OCI-LY1 (cell line): Measurements from ENCODE around the gene C12orf43.

Source experiments
- H2AFZ ChIP-seq: fragments of 200-600 bp; sonication (generic), shearing (Covaris generic); 2 replicates; pipeline ENCODE4 v1.6.0; 2014; ENCODE audit warnings: antibody characterized with exemption, mild to moderate bottlenecking, low read length
- H3F3A ChIP-seq: fragments of 200-600 bp; sonication (generic), shearing (Covaris generic); 2 replicates; pipeline ENCODE4 v1.6.0; 2014; ENCODE audit warnings: mild to moderate bottlenecking, antibody characterized with exemption, low read length, moderate library complexity; ENCODE audit not compliant: insufficient read depth
- H3K27ac ChIP-seq: fragments of 200-600 bp; sonication (generic); 2 replicates; pipeline ENCODE4 v1.5.1; 2014; ENCODE audit warnings: low read length, mixed run types, mild to moderate bottlenecking, low read depth; ENCODE audit not compliant: poor library complexity, severe bottlenecking
- H3K27me3 ChIP-seq: fragments of 200-600 bp; sonication (generic); 2 replicates; pipeline ENCODE4 v1.6.0; 2014; ENCODE audit warnings: antibody characterized with exemption, mild to moderate bottlenecking, low read length, moderate library complexity; ENCODE audit not compliant: insufficient read depth
- H3K36me3 ChIP-seq: fragments of 200-600 bp; sonication (generic); 2 replicates; pipeline ENCODE4 v1.6.1; 2014; ENCODE audit warnings: mild to moderate bottlenecking, antibody characterized with exemption, low read length, moderate library complexity, mixed read lengths; ENCODE audit not compliant: insufficient read depth
- H3K4me1 ChIP-seq: fragments of 200-600 bp; sonication (generic); 2 replicates; pipeline ENCODE4 v1.5.1; 2014; ENCODE audit warnings: mild to moderate bottlenecking, low read length, moderate library complexity; ENCODE audit not compliant: insufficient read depth, severe bottlenecking
- H3K4me2 ChIP-seq: fragments of 200-600 bp; sonication (generic), shearing (Covaris generic); 2 replicates; pipeline ENCODE4 v1.6.1; 2014; ENCODE audit warnings: low read length
- H3K4me3 ChIP-seq: fragments of 200-600 bp; sonication (generic); 2 replicates; pipeline ENCODE4 v1.5.1; 2014; ENCODE audit warnings: low read length, low read depth, mild to moderate bottlenecking, mixed read lengths; ENCODE audit not compliant: poor library complexity, severe bottlenecking
- H3K79me2 ChIP-seq: fragments of 200-600 bp; shearing (Covaris generic); 2 replicates; pipeline ENCODE4 v1.6.1; 2016; ENCODE audit warnings: mixed run types, low read length, mixed read lengths; ENCODE audit not compliant: insufficient read depth
- H3K9ac ChIP-seq: fragments of 200-600 bp; sonication (generic), shearing (Covaris generic); 2 replicates; pipeline ENCODE4 v1.6.1; 2014; ENCODE audit warnings: mild to moderate bottlenecking, low read length, mixed read lengths
- H3K9me2 ChIP-seq: fragments of 200-600 bp; sonication (generic), shearing (Covaris generic); 2 replicates; pipeline ENCODE4 v1.6.1; 2014; ENCODE audit warnings: low read depth, mild to moderate bottlenecking, low read length, mixed read lengths
- H3K9me3 ChIP-seq: fragments of 200-600 bp; shearing (Covaris generic); 2 replicates; pipeline ENCODE4 v1.6.1; 2014; ENCODE audit warnings: low read length, mixed read lengths
- H4K20me1 ChIP-seq: fragments of 200-600 bp; sonication (generic), shearing (Covaris generic); 2 replicates; pipeline ENCODE4 v1.6.0; 2016; ENCODE audit warnings: mild to moderate bottlenecking, low read length; ENCODE audit not compliant: insufficient read depth
- EZH2 ChIP-seq: fragments of 200-600 bp; sonication (generic), shearing (Covaris generic); IDR thresholded peaks from 2 replicates; pipeline ENCODE4 v1.8.0; 2017; ENCODE audit warnings: borderline replicate concordance, mixed run types, mild to moderate bottlenecking, antibody characterized with exemption, low read length, moderate library complexity, mixed read lengths
- TF ChIP-seq, protein P1 (sequence below): fragments of 200-600 bp; sonication (generic), shearing (Covaris generic); IDR thresholded peaks from 2 replicates; pipeline ENCODE4 v1.5.1; 2017; ENCODE audit warnings: mild to moderate bottlenecking, antibody characterized with exemption, low read length, moderate library complexity, mixed read lengths

Gene C12orf43

DNA sequence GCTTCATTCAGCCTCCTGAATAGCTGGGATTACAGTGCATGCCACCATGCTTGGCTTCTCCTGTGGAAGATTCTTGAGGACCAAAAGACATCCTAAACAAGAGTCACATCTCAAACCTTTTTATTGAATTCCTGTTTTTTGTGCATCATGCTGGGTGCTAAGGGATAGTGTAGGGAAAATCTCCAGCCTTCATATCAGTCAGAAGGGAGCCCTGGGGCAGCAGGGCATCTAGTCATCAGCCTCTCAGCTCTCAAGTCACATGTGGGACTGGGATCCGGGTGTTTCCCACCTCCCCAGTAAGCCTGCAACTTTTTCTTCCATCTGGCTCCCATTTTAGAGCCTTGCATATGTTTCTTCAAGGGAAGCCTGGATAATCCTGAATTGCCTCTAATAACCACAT, 47.8 kb upstream of the C12orf43 start:
- no peak overlapping the region for H3K4me2 ChIP-seq

DNA sequence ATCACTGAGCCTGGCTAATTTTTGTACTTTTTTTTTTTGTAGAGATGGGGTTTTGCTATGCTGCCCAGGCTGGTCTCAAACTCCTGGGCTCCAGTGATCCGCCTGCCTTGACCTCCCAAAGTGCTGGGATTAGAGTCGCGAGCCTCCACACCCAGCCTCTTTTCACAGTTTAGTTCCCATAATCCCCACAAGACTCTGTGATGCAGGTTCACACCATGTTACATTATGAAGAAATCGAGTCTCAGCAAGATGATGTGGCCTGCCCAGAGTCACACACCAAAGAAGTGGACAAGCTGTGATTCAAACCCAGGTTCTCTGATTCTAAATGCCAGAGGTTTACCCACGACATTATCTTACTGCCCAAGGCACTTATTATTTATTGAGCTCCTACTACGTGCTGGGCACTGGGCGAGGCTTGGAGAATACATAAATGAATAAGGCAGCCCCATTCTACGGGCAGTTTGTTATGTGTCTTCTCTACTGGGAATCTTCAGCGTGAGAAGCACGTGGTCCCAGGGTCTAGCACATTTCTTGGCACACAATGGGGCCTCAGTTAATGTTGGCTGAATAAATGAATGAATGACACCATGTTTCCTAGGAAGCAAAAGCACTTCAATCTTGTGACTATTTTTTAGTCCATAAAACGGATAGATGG, 46.2 kb upstream of the C12orf43 start:
- TF ChIP-seq EZH2: no peak
- TF ChIP-seq, protein P1, sequence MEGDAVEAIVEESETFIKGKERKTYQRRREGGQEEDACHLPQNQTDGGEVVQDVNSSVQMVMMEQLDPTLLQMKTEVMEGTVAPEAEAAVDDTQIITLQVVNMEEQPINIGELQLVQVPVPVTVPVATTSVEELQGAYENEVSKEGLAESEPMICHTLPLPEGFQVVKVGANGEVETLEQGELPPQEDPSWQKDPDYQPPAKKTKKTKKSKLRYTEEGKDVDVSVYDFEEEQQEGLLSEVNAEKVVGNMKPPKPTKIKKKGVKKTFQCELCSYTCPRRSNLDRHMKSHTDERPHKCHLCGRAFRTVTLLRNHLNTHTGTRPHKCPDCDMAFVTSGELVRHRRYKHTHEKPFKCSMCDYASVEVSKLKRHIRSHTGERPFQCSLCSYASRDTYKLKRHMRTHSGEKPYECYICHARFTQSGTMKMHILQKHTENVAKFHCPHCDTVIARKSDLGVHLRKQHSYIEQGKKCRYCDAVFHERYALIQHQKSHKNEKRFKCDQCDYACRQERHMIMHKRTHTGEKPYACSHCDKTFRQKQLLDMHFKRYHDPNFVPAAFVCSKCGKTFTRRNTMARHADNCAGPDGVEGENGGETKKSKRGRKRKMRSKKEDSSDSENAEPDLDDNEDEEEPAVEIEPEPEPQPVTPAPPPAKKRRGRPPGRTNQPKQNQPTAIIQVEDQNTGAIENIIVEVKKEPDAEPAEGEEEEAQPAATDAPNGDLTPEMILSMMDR: no peak
- no peak overlapping the region for H2AFZ ChIP-seq
- H3K4me2 ChIP-seq: no peak overlapping the region
- H3K9ac ChIP-seq: no peak overlapping the region
- no peaks in the 10 kb centered on the region for H3K9me3 ChIP-seq
- no peaks in the 10 kb centered on the region for H3K27me3 ChIP-seq
- H3K27ac ChIP-seq: no peak overlapping the region
- no peak overlapping the region for H3K4me3 ChIP-seq
- H3K79me2 ChIP-seq: no peaks in the 10 kb centered on the region
- H3K9me2 ChIP-seq: no peaks in the 10 kb centered on the region
- no peaks in the 10 kb centered on the region for H3F3A ChIP-seq
- H4K20me1 ChIP-seq: no peaks in the 10 kb centered on the region
- peaks cover 8% of the 10 kb centered on the region for H3K4me1 ChIP-seq
- H3K36me3 ChIP-seq: no peaks in the 10 kb centered on the region

More for the DNA sequence above, 47.8 kb upstream of the C12orf43 start:
- Histone ChIP-seq H2AFZ (no peak overlapping the region), H3K4me1 (peaks cover 8% of the 10 kb centered on the region), H3F3A (no peaks in the 10 kb centered on the region), H3K27me3 (no peaks in the 10 kb centered on the region), H3K27ac (no peak overlapping the region), H4K20me1 (no peaks in the 10 kb centered on the region), H3K79me2 (no peaks in the 10 kb centered on the region), H3K4me3 (no peak overlapping the region), H3K9me2 (no peaks in the 10 kb centered on the region), H3K9ac (no peak overlapping the region), H3K36me3 (no peaks in the 10 kb centered on the region), H3K9me3 (no peaks in the 10 kb centered on the region)
- TF ChIP-seq, protein P1: no peak
- TF ChIP-seq EZH2: no peak

DNA sequence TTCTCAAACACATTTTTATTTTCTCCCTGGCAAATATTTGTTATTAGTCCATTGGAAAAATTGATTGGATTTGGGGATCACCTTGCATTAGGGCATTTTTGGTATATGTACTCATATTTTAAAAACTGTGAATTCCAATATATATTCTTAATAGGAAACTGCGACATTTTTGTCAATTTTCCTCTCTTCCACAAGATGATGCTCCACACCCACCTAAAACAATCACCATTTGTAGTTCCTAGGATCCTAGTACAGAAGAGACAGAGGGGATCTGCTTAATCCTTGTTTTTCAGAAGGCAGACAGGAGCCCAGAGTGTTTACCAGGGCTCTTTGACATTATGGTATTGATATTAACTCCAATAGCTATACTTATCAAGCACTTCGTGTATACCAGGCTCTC, 45.5 kb upstream of the C12orf43 start:
- Histone ChIP-seq H3K4me3 (no peak overlapping the region), H3K36me3 (no peaks in the 10 kb centered on the region), H3K9ac (no peak overlapping the region), H3K4me2 (no peak overlapping the region), H3K79me2 (no peaks in the 10 kb centered on the region), H3K27me3 (no peaks in the 10 kb centered on the region), H3K9me3 (no peaks in the 10 kb centered on the region), H3K4me1 (peaks cover 8% of the 10 kb centered on the region), H3F3A (no peaks in the 10 kb centered on the region), H2AFZ (no peak overlapping the region), H3K27ac (no peak overlapping the region), H3K9me2 (no peaks in the 10 kb centered on the region), H4K20me1 (no peaks in the 10 kb centered on the region)
- TF ChIP-seq, protein P1: no peak
- TF ChIP-seq EZH2: no peak
